SU-DHL-6 (cell line): ENCODE measurements around the gene FYCO1.

Experiments used
- CTCF ChIP-seq: fragments of 200-600 bp; sonication (generic); IDR thresholded peaks from one replicate; pipeline ENCODE4 v1.5.1; 2017; ENCODE audit warnings: antibody characterized with exemption, mild to moderate bottlenecking, low read length, moderate library complexity; ENCODE audit not compliant: insufficient read depth, poor library complexity, severe bottlenecking
- EZH2phosphoT487 ChIP-seq: fragments of 200-600 bp; sonication (generic), shearing (Covaris generic); conservative IDR thresholded peaks from 2 replicates; pipeline ENCODE4 v1.6.1; 2018; ENCODE audit warnings: mild to moderate bottlenecking, antibody characterized with exemption, low read length, moderate library complexity, mixed read lengths

DNA sequence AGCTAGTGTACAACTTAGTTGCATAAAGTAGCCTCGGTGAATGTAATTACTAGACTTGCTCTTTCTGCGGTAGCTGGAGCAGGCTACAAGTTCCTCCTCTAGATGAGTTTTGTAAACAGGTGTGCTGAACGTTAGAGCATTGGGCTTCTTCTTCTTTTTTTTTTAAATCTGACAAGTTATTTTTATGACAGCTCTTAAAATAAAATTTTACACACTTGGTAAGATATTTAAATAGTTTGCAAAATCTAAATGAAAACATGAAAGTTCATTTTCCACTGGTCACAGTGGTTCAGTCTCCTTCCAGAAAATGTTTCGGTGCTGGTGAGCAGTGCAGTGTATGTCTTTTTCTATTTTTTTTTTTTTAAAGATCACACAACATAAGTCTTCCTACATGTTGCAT, 106.3 kb downstream of the FYCO1 start:
- no peak for TF ChIP-seq CTCF
- no peak for TF ChIP-seq EZH2phosphoT487
